Gastrocnemius medialis (tissue), 4 donors: Measurements from ENCODE around the gene SAYSD1.
"Not testable (repeated sequence)": the region's sequence is repeated elsewhere in the genome, so short reads cannot be mapped to it uniquely, and the experiment has no call there.

Source experiments
- POLR2A ChIP-seq, 2 donors: fragments of 450-650 bp; IDR thresholded peaks; one replicate each; pipeline ENCODE4 v1.6.1; 2017; ENCODE audit warnings: antibody characterized with exemption in 2 of 2, mild to moderate bottlenecking in 2 of 2, moderate library complexity in 2 of 2
- TF ChIP-seq, protein P1 (sequence below), 5 experiments: fragments of 450-650 bp in 3 of 5; fragments of 200-600 bp in 2 of 5; sonication (generic) in 2 of 5; IDR thresholded peaks in 4 of 5; conservative IDR thresholded peaks in 1 of 5; 1 replicate in 4 of 5; 2 replicates in 1 of 5; pipeline ENCODE4 v1.5.1; 2016 to 2019; ENCODE audit warnings: antibody characterized with exemption in 5 of 5, mild to moderate bottlenecking in 3 of 5, moderate library complexity in 3 of 5

DNA sequence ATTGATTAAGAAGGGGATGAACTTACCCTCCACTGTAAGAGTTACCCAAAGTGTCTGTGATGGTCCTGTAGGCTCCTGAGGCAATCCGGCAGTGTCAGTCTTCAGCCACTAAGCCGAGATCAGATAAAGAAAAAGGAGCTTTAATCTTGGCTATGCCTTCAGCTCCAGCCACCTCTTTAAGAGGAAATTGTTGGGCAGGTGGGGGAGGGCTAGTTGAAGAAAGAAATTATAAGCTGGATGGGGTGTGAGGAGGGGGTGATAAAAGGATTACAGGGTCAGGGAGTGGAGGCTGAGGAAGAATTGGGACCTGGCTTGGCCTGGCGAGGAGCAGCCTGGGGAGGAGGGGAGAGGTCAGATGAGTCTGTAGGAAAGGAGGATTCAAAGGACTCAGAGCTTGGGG is 19.8 kb upstream of the SAYSD1 start:
- TF ChIP-seq, protein P1, sequence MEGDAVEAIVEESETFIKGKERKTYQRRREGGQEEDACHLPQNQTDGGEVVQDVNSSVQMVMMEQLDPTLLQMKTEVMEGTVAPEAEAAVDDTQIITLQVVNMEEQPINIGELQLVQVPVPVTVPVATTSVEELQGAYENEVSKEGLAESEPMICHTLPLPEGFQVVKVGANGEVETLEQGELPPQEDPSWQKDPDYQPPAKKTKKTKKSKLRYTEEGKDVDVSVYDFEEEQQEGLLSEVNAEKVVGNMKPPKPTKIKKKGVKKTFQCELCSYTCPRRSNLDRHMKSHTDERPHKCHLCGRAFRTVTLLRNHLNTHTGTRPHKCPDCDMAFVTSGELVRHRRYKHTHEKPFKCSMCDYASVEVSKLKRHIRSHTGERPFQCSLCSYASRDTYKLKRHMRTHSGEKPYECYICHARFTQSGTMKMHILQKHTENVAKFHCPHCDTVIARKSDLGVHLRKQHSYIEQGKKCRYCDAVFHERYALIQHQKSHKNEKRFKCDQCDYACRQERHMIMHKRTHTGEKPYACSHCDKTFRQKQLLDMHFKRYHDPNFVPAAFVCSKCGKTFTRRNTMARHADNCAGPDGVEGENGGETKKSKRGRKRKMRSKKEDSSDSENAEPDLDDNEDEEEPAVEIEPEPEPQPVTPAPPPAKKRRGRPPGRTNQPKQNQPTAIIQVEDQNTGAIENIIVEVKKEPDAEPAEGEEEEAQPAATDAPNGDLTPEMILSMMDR (IDR thresholded peaks at IDR 0.05 in 4 of 5, conservative IDR thresholded peaks at IDR 0.05 in 1 of 5) = not testable (repeated sequence)
- TF ChIP-seq POLR2A (IDR thresholded peaks at IDR 0.05) = not testable (repeated sequence)
